Astrocyte (in vitro differentiated cells and primary cell): ENCODE measurements around the gene NUP210. TPM values are rescaled to one million over a fixed set of nuclear protein-coding genes. Genes with fewer than 3 reads are reported as not detected.

ENCODE experiments used
- DNase-seq: peaks from one replicate; pipeline ENCODE4 v3.0.0-alpha.2; 2010; ENCODE audit warnings: low read depth
- FAIRE-seq: peaks from 2 replicates; lab custom pipeline; 2011; peaks lifted over from hg19 to GRCh38; lab: Jason Lieb, UNC
- H2AFZ ChIP-seq: 2 replicates; pipeline ENCODE4 v1.6.0; 2012; ENCODE audit warnings: low read depth, low read length, inconsistent platforms
- H3K27ac ChIP-seq: 2 replicates; pipeline ENCODE4 v1.5.1; 2011; ENCODE audit warnings: low read depth, low read length, inconsistent platforms
- H3K27me3 ChIP-seq: 2 replicates; pipeline ENCODE4 v1.6.0; 2011; ENCODE audit warnings: low read length, inconsistent platforms; ENCODE audit not compliant: insufficient read depth
- H3K36me3 ChIP-seq: 2 replicates; pipeline ENCODE4 v1.5.1; 2011; ENCODE audit warnings: low read length, inconsistent platforms; ENCODE audit not compliant: insufficient read depth
- H3K4me1 ChIP-seq: 2 replicates; pipeline ENCODE4 v1.5.1; 2011; ENCODE audit warnings: low read length, inconsistent platforms; ENCODE audit not compliant: insufficient read depth
- H3K4me2 ChIP-seq: 2 replicates; pipeline ENCODE4 v1.6.0; 2012; ENCODE audit warnings: low read length, inconsistent platforms
- H3K4me3 ChIP-seq: 2 replicates; pipeline ENCODE4 v1.5.1; 2011; ENCODE audit warnings: low read depth, mild to moderate bottlenecking, low read length, inconsistent platforms; ENCODE audit not compliant: insufficient read depth
- H3K79me2 ChIP-seq: 2 replicates; pipeline ENCODE4 v1.6.0; 2012; ENCODE audit warnings: mild to moderate bottlenecking, low read length, inconsistent platforms; ENCODE audit not compliant: insufficient read depth
- H3K9ac ChIP-seq: 2 replicates; pipeline ENCODE4 v1.6.0; 2012; ENCODE audit warnings: mild to moderate bottlenecking, low read length, inconsistent platforms
- H3K9me3 ChIP-seq: 2 replicates; pipeline ENCODE4 v1.5.1; 2012; ENCODE audit warnings: low read depth, mild to moderate bottlenecking, low read length, inconsistent platforms; ENCODE audit not compliant: insufficient read depth
- H4K20me1 ChIP-seq: 2 replicates; pipeline ENCODE4 v1.6.0; 2012; ENCODE audit warnings: low read length, inconsistent platforms; ENCODE audit not compliant: insufficient read depth
- H3K27ac Mint-ChIP-seq: one replicate; pipeline ENCODE4 v1.8.0; 2021; ENCODE audit warnings: mild to moderate bottlenecking, mixed read lengths; ENCODE audit not compliant: unreplicated experiment
- H3K27me3 Mint-ChIP-seq: one replicate; pipeline ENCODE4 v1.8.0; 2021; ENCODE audit warnings: low read depth, mixed read lengths; ENCODE audit not compliant: unreplicated experiment
- H3K36me3 Mint-ChIP-seq: one replicate; pipeline ENCODE4 v1.8.0; 2021; ENCODE audit warnings: low read depth, mixed read lengths; ENCODE audit not compliant: unreplicated experiment
- H3K4me1 Mint-ChIP-seq: one replicate; pipeline ENCODE4 v1.8.0; 2021; ENCODE audit warnings: low read depth, mixed read lengths; ENCODE audit not compliant: unreplicated experiment
- H3K4me3 Mint-ChIP-seq: one replicate; pipeline ENCODE4 v1.8.0; 2021; ENCODE audit warnings: mild to moderate bottlenecking, moderate library complexity, mixed read lengths; ENCODE audit not compliant: unreplicated experiment
- H3K9me3 Mint-ChIP-seq: one replicate; pipeline ENCODE4 v1.8.0; 2021; ENCODE audit warnings: mild to moderate bottlenecking, mixed read lengths; ENCODE audit not compliant: unreplicated experiment
- CTCF ChIP-seq: IDR thresholded peaks from 2 replicates; pipeline ENCODE4 v1.5.1; 2011; ENCODE audit warnings: low read depth, mild to moderate bottlenecking, inconsistent platforms, low read length, moderate library complexity; ENCODE audit not compliant: insufficient read depth
- EZH2 ChIP-seq: IDR thresholded peaks from 2 replicates; pipeline ENCODE4 v1.6.1; 2012; ENCODE audit warnings: mild to moderate bottlenecking, low read length, inconsistent platforms; ENCODE audit not compliant: insufficient read depth
- total RNA-seq: library from RNA; stranded (reverse); gene quantifications from 2 replicates; pipeline ENCODE4 v1.2.1, GENCODE V29; 2021

NUP210 gene
- total RNA-seq, 1 donor from 2014 or later: 1.2 TPM

GRCh38 chr3:13377021-13377420 lies 43.1 kb downstream of the NUP210 start:
- no peak overlapping the region for H3K4me3 ChIP-seq
- no peaks in the 10 kb centered on the region for H3K27me3 ChIP-seq
- Mint-ChIP-seq H3K36me3 (no peaks in the 10 kb centered on the region), H3K27ac (no peak overlapping the region), H3K9me3 (no peaks in the 10 kb centered on the region), H3K4me1 (peaks cover 32% of the 10 kb centered on the region), H3K4me3 (no peak overlapping the region), H3K27me3 (peaks cover 2% of the 10 kb centered on the region)
- no peak overlapping the region for H2AFZ ChIP-seq
- no peak overlapping the region for H3K27ac ChIP-seq
- TF ChIP-seq CTCF (no peak), EZH2 (no peak)
- H4K20me1 ChIP-seq: no peaks in the 10 kb centered on the region
- no peak for FAIRE-seq
- H3K79me2 ChIP-seq: no peaks in the 10 kb centered on the region
- H3K4me2 ChIP-seq: no peak overlapping the region
- H3K4me1 ChIP-seq: peaks cover 38% of the 10 kb centered on the region
- no peaks in the 10 kb centered on the region for H3K9me3 ChIP-seq
- no peak overlapping the region for H3K9ac ChIP-seq
- DNase-seq: no peak
- no peaks in the 10 kb centered on the region for H3K36me3 ChIP-seq

GRCh38 chr3:13376091-13376490 lies 44.0 kb downstream of the NUP210 start:
- no peaks in the 10 kb centered on the region for H4K20me1 ChIP-seq
- H3K4me2 ChIP-seq: no peak overlapping the region
- H3K27me3 ChIP-seq: no peaks in the 10 kb centered on the region
- H3K9me3 Mint-ChIP-seq: no peaks in the 10 kb centered on the region
- no peaks in the 10 kb centered on the region for H3K36me3 ChIP-seq
- no peaks in the 10 kb centered on the region for H3K9me3 ChIP-seq
- peaks cover 32% of the 10 kb centered on the region for H3K4me1 Mint-ChIP-seq
- H3K9ac ChIP-seq: no peak overlapping the region
- H3K27me3 Mint-ChIP-seq: peaks cover 5% of the 10 kb centered on the region
- no peaks in the 10 kb centered on the region for H3K79me2 ChIP-seq
- no peaks in the 10 kb centered on the region for H3K36me3 Mint-ChIP-seq
- no peak for TF ChIP-seq EZH2
- TF ChIP-seq CTCF: no peak
- FAIRE-seq (no peak), DNase-seq (no peak)
- H3K4me3 Mint-ChIP-seq: no peak overlapping the region
- peaks cover 42% of the 10 kb centered on the region for H3K4me1 ChIP-seq
- no peak overlapping the region for H3K27ac ChIP-seq
- H3K4me3 ChIP-seq: no peak overlapping the region
- H2AFZ ChIP-seq: no peak overlapping the region
- no peak overlapping the region for H3K27ac Mint-ChIP-seq

- Histone ChIP-seq H4K20me1 (no peaks in the 10 kb centered on the region), H3K79me2 (no peaks in the 10 kb centered on the region), H3K4me3 (no peak overlapping the region), H3K27ac (no peak overlapping the region), H3K4me1 (peaks cover 42% of the 10 kb centered on the region), H3K4me2 (no peak overlapping the region), H3K9me3 (no peaks in the 10 kb centered on the region), H3K36me3 (no peaks in the 10 kb centered on the region), H3K27me3 (no peaks in the 10 kb centered on the region), H2AFZ (no peak overlapping the region), H3K9ac (no peak overlapping the region)
- DNase-seq (no peak), FAIRE-seq (no peak)
- peaks cover 5% of the 10 kb centered on the region for H3K27me3 Mint-ChIP-seq
- no peaks in the 10 kb centered on the region for H3K9me3 Mint-ChIP-seq
- H3K4me3 Mint-ChIP-seq: no peak overlapping the region
- H3K27ac Mint-ChIP-seq: no peak overlapping the region
- peaks cover 31% of the 10 kb centered on the region for H3K4me1 Mint-ChIP-seq
- H3K36me3 Mint-ChIP-seq: no peaks in the 10 kb centered on the region
- TF ChIP-seq CTCF: no peak
- no peak for TF ChIP-seq EZH2
Observed at GRCh38 chr3:13375464-13375863, 44.7 kb downstream of the NUP210 start.
